Cardiac septum (tissue), 1 donor: ENCODE data around the gene PDLIM7. TPM values are rescaled to one million over a fixed set of nuclear protein-coding genes. Genes with fewer than 3 reads are reported as not detected.
A peak's percentile ranks its signal among the peaks of the same experiment; 100 is the strongest.

Source experiments
- DNase-seq: peaks from one replicate; pipeline ENCODE4 v3.0.0-alpha.2; 2020; ENCODE audit warnings: low spot score
- intact Hi-C: fragments of 100-400 bp; cut with DNase I; formaldehyde crosslinking; loops from one replicate; pipeline ENCODE4 v1.14.0; 2022
- total RNA-seq: library from RNA; stranded (reverse); fragmentation: NEBNext Ultra II Directional; extraction: Animal tissue kit (Norgen Biotek cat#: 25700); gene quantifications from one replicate; pipeline ENCODE4 v1.2.1, GENCODE V29; 2021
- donor health status: DM: no; HTN: no; CAD: no.

The PDLIM7 gene
- total RNA-seq, 1 donor from 2014 or later, result 133 TPM

- DNase-seq, result no peak
- intact Hi-C loops, result loop anchor here (2.0 kb wide), 2 partner anchors 17 to 23 kb away; partner anchors contain the start of gene PDLIM7
Observed at GRCh38 chr5:177479774-177480173, 17.6 kb downstream of the PDLIM7 start.

DNA sequence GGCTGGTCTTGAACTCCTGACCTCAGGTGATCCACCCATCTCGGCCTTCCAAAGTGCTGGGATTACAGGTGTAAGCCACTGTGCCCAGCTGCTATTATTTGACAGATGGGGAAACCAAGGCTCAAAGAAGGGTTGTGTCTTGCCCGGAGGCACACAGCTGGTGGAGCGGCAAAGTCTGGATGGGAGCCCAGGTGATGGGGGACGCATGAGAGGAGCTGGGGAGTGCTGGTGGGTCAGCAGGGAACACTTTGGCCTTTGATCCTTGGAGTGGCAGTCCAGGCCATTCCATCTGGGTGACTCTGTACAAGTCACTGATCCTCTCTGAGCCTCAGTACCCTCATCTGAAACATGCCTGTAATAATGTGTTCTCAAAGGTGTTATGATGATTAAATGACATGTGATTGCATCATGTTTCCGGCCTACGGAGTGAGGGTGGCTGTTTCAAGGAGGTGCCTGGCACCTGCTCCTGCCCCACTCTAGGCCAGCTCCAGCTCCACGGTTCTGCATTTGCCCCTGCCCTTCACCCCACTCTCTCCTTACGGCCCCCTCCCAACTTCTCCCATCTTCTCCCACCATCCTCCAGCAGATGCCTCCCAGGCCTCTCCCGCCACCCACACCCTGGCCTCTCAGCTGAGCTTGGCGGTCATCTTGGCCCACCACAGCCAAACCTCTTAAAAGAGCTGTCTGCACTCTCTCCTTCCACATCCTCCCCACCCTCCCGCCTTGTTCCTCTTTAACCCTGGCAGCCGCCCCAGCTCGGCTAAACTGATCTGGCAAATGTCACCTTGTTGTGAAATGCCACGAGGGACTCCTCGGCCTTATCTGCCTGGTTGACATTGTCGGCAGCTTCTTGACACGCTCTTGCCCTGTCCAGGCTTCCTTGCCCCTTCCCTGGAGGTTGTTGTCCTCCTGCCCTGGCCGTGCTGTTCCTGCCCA, 18.4 kb downstream of the PDLIM7 start:
- DNase-seq, result peak; percentile 95
- intact Hi-C loops, result loop anchor here (2.0 kb wide), 2 partner anchors 18 to 22 kb away; partner anchors contain the start of gene PDLIM7

- intact Hi-C loops, result loop anchor here (2.0 kb wide), 2 partner anchors 19 to 21 kb away; partner anchors contain the start of gene PDLIM7
- DNase-seq, result no peak
Observed at GRCh38 chr5:177477701-177478477, 19.5 kb downstream of the PDLIM7 start.

- DNase-seq, result no peak
- intact Hi-C loops, result no loop called here
Observed at GRCh38 chr5:177476531-177477233, 20.7 kb downstream of the PDLIM7 start.

DNA sequence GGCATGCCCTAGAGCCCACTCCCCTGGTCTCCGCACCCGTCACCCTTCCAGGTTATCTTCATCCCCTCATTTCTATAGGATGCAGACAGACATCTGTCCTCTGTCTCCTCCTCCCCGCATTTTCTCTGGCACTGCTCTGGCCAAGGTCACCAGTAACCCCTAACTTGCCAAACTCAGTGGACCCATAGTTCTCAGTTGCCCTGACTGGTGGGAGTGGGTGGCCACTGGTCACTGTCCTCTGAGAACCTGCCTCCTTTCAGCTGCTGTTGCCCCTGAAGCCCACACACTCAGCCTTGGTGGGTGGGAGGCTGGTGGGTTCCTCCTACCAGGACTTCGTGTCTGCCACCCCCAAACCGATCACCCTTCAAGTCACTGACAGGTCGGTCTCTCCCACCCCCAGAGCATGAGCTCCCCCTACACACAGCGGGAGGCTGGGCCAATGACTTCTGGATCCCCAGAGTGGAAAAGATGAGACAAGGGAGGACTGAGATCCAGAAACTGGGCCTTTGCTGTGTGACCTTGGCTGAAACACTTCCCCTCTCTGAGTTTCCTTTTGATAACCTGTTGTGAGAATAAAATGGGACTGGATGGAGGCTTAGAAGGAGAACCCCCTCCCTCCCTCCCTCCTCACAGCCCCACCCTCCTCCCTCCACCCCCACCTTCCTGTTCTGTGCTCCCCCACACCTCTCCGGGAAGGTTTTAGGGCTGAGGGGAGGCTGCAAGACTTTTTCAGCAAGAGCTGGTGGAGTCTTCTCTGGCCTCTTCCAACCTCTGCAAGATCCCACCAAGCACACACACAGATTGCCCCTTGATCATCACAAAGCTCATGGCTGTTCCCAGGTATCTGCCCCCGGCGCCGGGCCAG, 21.6 kb downstream of the PDLIM7 start:
- DNase-seq, result no peak
- intact Hi-C loops, result no loop called here

DNA sequence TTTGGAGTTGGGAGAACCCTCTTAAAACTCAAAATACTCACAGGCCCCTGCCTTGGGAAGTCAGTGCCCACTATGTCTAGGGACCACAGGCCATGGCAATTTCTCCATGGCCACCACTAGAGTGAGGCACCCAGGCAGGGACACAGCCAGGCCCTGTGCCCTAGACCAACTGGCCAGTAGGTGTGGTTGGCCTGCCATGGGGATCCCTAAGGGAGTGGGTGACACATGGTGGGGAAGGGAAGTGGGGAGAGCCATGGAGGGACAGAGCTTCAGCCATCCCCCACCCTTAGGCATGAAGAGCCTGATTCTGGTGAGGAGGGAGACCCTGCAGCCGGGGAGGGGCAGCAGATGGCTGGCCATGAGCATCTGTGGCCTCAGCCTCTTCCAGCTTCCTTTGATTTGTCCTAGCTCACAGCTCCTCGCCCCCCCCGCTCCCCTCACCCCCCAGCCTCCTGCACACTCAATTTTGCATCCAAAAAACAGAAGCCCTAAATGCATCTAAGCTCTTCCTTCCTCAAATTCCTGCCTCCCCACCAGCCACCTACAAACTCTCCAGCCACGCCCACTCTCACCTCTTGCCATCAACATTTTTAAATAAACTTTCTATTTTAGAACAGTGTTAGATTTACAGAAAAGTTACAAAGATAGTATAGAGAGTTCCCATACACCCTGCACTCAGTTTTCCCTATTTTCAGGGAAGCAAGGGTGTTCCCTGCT, 22.4 kb downstream of the PDLIM7 start:
- intact Hi-C loops, result no loop called here
- DNase-seq, result no peak

DNA sequence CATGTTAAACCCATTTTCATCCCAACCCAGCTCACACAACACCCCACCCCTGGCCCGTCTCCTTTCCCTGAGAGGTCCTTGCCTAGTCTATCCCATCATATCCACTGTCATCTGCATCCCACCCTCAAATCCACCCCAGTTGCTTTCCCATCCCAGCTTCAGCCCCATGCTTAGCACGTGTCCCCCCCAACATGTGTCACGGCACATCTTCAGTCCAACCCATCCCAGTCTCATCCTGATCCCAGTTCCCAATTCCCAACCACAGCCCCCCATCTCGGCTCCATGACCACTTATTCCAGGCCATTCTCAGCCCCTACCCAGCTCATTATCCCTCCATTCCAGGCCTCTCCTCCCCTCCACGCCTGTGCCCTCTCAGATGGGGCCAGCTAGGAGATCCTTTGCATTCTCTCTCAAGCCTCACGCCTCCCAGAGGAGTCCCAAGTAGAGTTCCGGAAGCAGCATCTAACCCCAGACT, 23.4 kb downstream of the PDLIM7 start:
- DNase-seq, result no peak
- intact Hi-C loops, result no loop called here

GRCh38 chr5:177473443-177474001, 23.9 kb downstream of the PDLIM7 start, which contains the start of gene DBN1:
TSS of gene DBN1 (minus strand) at chr5:177473634. CDS start at chr5:177473521, 113 bp downstream.
- no peak for DNase-seq
- intact Hi-C loops, result no loop called here

DNA sequence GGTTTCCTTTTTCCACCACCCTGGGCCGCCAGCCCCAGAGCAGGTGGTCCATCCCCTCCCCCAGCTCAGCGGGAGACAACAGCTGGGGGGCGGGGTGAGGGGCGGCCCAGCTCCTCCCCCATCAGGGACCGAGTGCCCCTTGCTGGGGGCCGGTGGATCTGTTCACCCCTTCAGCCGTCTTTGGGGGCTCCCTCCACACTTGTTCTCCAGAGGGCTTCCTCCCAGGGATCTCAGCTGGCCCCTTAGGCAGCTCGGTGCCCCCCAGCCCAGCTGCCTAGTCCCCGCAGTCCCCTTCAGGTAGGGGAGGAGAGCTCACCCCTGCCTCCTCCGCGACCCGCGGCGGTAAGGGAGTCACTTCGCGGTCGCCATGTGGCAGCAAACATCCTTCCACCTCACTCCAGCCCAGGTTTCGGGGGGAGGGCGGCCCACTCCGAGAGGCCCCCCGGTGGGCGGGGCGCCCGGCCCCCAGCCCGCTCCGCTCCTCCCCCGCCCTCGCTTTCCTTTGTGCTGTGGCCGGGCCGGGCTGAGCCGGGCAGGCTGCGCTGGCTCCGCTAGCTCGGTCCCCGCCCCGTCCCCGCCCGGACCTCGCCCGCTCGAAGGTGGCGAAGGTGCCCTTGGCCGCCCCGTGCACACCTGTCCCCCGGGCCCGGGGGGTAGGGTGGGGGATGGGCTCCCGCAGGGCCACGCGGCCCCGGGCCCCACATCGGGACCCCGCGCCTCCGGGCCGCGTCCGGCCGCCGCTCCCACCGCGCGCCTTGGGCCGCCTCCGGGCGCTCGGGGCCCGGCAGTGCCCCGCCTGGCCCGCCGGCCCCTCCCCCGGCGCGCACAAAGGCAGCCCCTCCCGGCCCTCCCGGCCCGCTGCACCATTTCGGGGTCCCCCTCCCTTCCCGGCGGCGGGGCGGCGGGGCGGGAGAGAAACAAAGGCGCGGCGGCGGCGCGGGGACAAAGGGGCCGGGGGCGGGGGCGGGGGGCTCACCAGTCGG, 24.7 kb downstream of the PDLIM7 start:
- DNase-seq, result no peak
- intact Hi-C loops, result no loop called here

DNA sequence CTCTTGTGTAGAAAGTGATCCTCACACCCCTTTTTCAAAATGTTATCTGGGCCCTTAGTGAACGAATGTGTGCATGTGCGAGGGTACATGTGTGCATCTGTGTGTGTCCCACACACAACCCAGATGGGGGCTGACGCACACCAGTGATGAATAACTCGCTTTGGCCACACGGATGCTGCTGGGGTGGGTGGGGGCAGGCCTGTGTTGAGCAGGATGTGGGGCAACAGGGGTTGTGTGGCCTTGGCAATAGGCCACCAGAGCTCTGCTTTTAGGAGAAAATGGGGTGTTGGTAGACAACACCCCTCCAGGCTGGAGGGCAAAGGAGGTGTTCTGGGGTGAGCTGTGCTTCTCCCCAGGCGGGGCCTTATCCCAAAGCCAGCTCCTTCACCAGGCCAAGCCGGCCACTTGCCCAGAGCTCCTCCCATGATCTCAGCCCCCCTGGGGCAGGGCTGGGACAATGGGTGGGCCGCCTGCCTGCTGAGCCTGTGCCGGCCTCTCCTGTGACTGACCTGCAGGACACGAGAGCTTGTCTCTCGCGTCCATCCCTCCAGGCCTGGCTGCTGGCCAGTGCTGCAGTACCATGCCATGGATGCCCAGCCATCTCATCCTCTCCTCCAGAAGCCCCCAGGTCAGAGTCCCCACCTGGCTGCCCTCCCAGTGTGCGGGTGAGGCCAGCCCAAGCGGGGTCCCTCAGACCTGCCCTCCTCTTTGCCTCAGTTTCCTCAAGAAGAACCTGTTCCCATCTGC, 25.6 kb downstream of the PDLIM7 start:
- intact Hi-C loops, result no loop called here

GRCh38 chr5:177470759-177471536, 26.5 kb downstream of the PDLIM7 start:
- intact Hi-C loops, result no loop called here

More for the DNA sequence above, 25.6 kb downstream of the PDLIM7 start:
- no peak for DNase-seq

DNA sequence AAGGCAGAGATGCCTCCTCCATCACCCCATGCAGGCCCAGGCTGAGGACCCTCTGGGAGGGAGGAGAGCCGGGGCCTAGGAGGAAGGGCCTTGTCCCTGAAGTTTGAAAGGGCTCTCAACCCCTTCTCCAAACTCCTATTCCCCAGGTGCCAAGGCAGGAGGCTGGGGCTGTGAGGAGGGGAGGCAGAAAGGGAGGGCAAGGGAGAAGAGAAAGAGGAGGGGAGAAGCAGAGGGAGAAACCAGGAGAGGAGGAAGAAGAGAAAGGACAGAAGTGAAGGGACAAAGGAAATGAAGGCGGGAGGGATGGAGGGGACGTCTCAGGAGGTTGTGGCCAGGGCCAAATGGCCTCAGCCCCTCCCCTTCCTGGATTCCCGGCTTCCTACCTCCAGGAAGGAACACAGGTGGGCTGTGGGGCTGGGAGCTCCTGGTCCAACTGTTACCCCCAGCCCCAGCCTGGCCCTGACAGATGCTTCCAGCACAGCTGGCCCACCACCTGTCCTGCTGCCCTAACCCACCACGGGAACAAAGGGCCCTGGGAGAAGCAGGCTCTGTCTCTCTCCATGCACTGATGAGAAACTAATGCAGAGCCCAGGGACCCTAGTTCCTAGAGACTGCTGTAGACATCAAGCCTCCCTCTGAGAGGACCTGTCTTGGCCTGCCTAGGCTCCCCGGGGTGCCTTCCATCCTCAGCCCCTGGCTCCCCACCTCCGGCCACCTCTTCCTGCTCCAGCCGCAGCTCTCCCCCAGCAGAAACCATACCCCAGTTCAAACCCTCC, 27.5 kb downstream of the PDLIM7 start:
- intact Hi-C loops, result no loop called here

More at GRCh38 chr5:177470759-177471536, 26.5 kb downstream of the PDLIM7 start:
- DNase-seq, result no peak

DNA sequence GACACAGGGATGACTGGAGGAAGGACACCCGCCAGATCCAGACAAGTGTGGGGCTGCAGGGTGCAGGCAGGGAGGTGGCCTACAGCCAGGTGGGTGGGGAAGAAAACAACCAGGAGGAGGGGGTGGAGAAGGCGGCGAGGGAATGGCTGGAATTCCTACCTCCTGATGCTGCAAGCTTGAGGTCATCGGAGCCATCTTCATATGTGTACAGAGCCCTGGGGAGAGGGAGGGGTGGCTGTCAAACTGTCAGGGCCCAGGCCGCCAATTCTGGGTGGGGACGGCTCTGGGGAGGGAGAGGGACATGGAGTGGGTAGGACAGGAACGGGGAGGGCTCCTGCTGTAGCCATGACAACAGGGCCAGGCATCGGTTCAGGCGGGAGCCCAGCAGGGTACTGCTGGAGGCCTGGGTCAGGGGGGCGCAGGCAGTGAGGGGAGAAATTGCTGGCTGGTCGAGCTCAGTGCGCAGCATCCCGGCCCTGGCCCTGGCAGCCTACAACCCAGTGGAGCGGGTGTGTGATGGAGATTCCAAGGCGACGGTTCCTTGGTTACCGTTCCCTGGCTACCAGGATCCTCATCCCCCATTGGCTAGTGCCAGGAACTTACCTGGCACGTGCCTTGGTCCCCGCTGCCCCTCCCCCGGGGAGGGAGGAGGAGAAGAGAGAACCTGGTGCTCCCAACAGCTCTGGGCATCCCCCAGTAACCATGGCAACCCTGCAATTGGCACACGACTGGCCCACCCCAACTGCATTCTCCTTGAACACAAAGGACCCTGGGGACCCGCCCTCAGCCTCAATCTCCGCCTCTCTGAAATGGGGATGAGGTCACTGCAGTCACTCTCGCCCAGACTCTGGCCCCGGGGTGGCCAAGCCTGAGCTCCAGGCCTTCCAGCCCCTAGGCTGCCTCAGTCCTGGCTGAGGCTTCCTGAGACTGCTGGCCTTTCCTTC, 28.4 kb downstream of the PDLIM7 start:
- DNase-seq, result no peak
- intact Hi-C loops, result no loop called here

More for the DNA sequence above, 27.5 kb downstream of the PDLIM7 start:
- DNase-seq, result no peak
